HepG2 (cell line): Measurements from ENCODE around the gene ERMARD. TPM values are rescaled to one million over a fixed set of nuclear protein-coding genes. Genes with fewer than 3 reads are reported as not detected.

Experiments used
- ATAC-seq: fragments of 200-7000 bp; cut with Tn5 transposase; 3 replicates; pipeline ENCODE4 v1.9.1; 2020; ENCODE audit warnings: mild to moderate bottlenecking, moderate library complexity
- BruUV-seq: library from RNA; stranded (reverse); fragments of 400-500 nt; replicated peaks from 2 replicates; lab custom pipeline; 2021; lab: Mats Ljungman, UMichigan
- CTCF ChIA-PET: fragments of 300-600 bp; formaldehyde crosslinking; extraction: SDS; loops from one replicate; lab custom pipeline; 2021; ENCODE audit warnings: low total read pairs, inconsistent platforms, low intra/inter-chr PET ratio; lab: Yijun Ruan, JAX
- POLR2A ChIA-PET: fragments of 350-600 bp; sonication (Branson Sonifier 250); formaldehyde crosslinking; loops from one replicate; lab custom pipeline; 2020; ENCODE audit warnings: antibody characterized with exemption, inconsistent platforms; lab: Yijun Ruan, JAX
- DNase-seq: peaks from one replicate; pipeline ENCODE4 v3.0.0-alpha.2; 2015; ENCODE audit warnings: low spot score
- FAIRE-seq: peaks from 3 replicates; lab custom pipeline; 2011; peaks lifted over from hg19 to GRCh38; lab: Jason Lieb, UNC
- H2AFZ ChIP-seq: one replicate; pipeline ENCODE4 v1.6.1; 2011; ENCODE audit warnings: low read length, inconsistent platforms
- H3K27ac ChIP-seq: fragments of 300-600 bp; 3 replicates; pipeline ENCODE4 v1.8.0; 2011; ENCODE audit warnings: mixed run types, mild to moderate bottlenecking, mixed read lengths, low read length, inconsistent platforms; ENCODE audit not compliant: insufficient read depth; ENCODE audit errors: extremely low read length
- H3K27me3 ChIP-seq, 2 experiments: fragments of 200-600 bp in 1 of 2; 2 replicates in 1 of 2; 3 replicates in 1 of 2; pipeline versions ENCODE4 v1.6.0 to v1.8.0; 2011; ENCODE audit warnings: low read length in 2 of 2, mild to moderate bottlenecking in 2 of 2, moderate library complexity in 2 of 2, inconsistent platforms in 1 of 2; ENCODE audit not compliant: insufficient read depth in 2 of 2, control insufficient read depth in 1 of 2
- H3K36me3 ChIP-seq, 2 experiments: fragments of 200-600 bp in 1 of 2; replicated peaks in 1 of 2; 2 replicates in 1 of 2; 3 replicates in 1 of 2; pipeline versions ENCODE4 v1.5.1 to v1.8.0; 2011; ENCODE audit warnings: low read length in 2 of 2, inconsistent platforms in 1 of 2; ENCODE audit not compliant: insufficient read depth in 2 of 2, control insufficient read depth in 1 of 2
- H3K4me1 ChIP-seq: 2 replicates; pipeline ENCODE4 v1.5.1; 2012; ENCODE audit warnings: low read length, inconsistent platforms; ENCODE audit not compliant: insufficient read depth
- H3K4me2 ChIP-seq: 2 replicates; pipeline ENCODE4 v1.6.0; 2011; ENCODE audit warnings: low read depth, low read length, inconsistent platforms
- H3K4me3 ChIP-seq, 3 experiments: fragments of 200-600 bp in 1 of 3; sonication (generic), shearing (Covaris generic) in 1 of 3; replicated peaks in 1 of 3; 2 replicates each; pipeline ENCODE4 v1.5.1; 2011 to 2016; ENCODE audit warnings: low read length in 3 of 3, inconsistent platforms in 2 of 3, low read depth in 2 of 3, mild to moderate bottlenecking in 2 of 3, control low read depth in 1 of 3, mixed read lengths in 1 of 3; ENCODE audit not compliant: insufficient read depth in 1 of 3
- H3K79me2 ChIP-seq: one replicate; pipeline ENCODE4 v1.6.1; 2011; ENCODE audit warnings: low read length, inconsistent platforms; ENCODE audit not compliant: insufficient read depth
- H3K9ac ChIP-seq: 2 replicates; pipeline ENCODE4 v1.6.0; 2011; ENCODE audit warnings: mild to moderate bottlenecking, low read depth, low read length, inconsistent platforms; ENCODE audit not compliant: insufficient read depth
- H3K9me3 ChIP-seq: 2 replicates; pipeline ENCODE4 v1.5.1; 2012; ENCODE audit warnings: mild to moderate bottlenecking, low read length
- H4K20me1 ChIP-seq: 2 replicates; pipeline ENCODE4 v1.6.0; 2011; ENCODE audit warnings: inconsistent platforms, mild to moderate bottlenecking, low read length, moderate library complexity; ENCODE audit not compliant: insufficient read depth
- AGO1 ChIP-seq: fragments of 200-400 bp; formaldehyde crosslinking; IDR thresholded peaks from 2 replicates; pipeline ENCODE4 v1.6.1; 2017; ENCODE audit warnings: mild to moderate bottlenecking, low read depth, low read length, moderate library complexity; ENCODE audit not compliant: poor library complexity, severe bottlenecking
- AGO2 ChIP-seq: fragments of 200-400 bp; formaldehyde crosslinking; optimal IDR thresholded peaks from 2 replicates; pipeline ENCODE3; 2017; ENCODE audit warnings: mild to moderate bottlenecking, low read depth, low read length, moderate library complexity
- GFI1 ChIP-seq: sonication (generic); formaldehyde crosslinking; IDR thresholded peaks from 2 replicates; pipeline ENCODE4 v1.5.0; 2020; ENCODE audit warnings: missing genetic modification reagents, mild to moderate bottlenecking, borderline replicate concordance
- HNRNPL ChIP-seq: fragments of 200-400 bp; formaldehyde crosslinking; IDR thresholded peaks from 2 replicates; pipeline ENCODE4 v1.6.1; 2017; ENCODE audit warnings: mild to moderate bottlenecking, low read depth, low read length
- MTF2 ChIP-seq: sonication (generic); formaldehyde crosslinking; IDR thresholded peaks from 2 replicates; pipeline ENCODE4 v1.5.0; 2020; ENCODE audit warnings: missing genetic modification reagents, borderline replicate concordance
- RBFOX2 ChIP-seq: fragments of 200-400 bp; formaldehyde crosslinking; IDR thresholded peaks from 2 replicates; pipeline ENCODE4 v1.6.1; 2017; ENCODE audit warnings: low read depth, mild to moderate bottlenecking, low read length
- RBM22 ChIP-seq: fragments of 200-400 bp; formaldehyde crosslinking; optimal IDR thresholded peaks from 2 replicates; pipeline ENCODE3; 2017; ENCODE audit warnings: mild to moderate bottlenecking, low read length, moderate library complexity
- SRF ChIP-seq: IDR thresholded peaks from 2 replicates; pipeline ENCODE4 v1.6.1; 2011; ENCODE audit warnings: mild to moderate bottlenecking, low read depth, low read length, moderate library complexity
- THYN1 ChIP-seq: sonication (generic); formaldehyde crosslinking; IDR thresholded peaks from 2 replicates; pipeline ENCODE4 v1.8.1; 2023; ENCODE audit warnings: low read depth, mild to moderate bottlenecking, moderate library complexity, missing genetic modification reagents, borderline replicate concordance
- ZNF383 ChIP-seq: sonication (generic); formaldehyde crosslinking; IDR thresholded peaks from 2 replicates; pipeline ENCODE4 v1.4.0; 2020; ENCODE audit warnings: missing genetic modification reagents, mild to moderate bottlenecking, borderline replicate concordance
- WGBS: methylation state at CpG from one replicate; pipeline ENCODE4 v1.1.6; 2017; ENCODE audit warnings: low lambda C conversion rate; 5-methylcytosine and 5-hydroxymethylcytosine counted together
- in situ Hi-C: cut with HindIII; loops from 2 replicates; pipeline ENCODE4 v1.10.0; 2017; ENCODE audit warnings: low pct_unique_long_range_greater_than_20kb; ENCODE audit not compliant: extremely low pct_ligation_motif_present
- intact Hi-C: fragments of 100-400 bp; cut with micrococcal nuclease; formaldehyde crosslinking; loops from one replicate; pipeline ENCODE4 v1.10.0; 2022; ENCODE audit not compliant: unreplicated experiment
- polyA plus RNA-seq, 8 experiments: library from polyadenylated mRNA; depleted of rRNA in 3 of 8; stranded (reverse) in 7 of 8; unstranded in 1 of 8; fragments of >200 nt; fragmentation: Illumina TruSeq in 4 of 8; extraction: Trizol in 4 of 8; gene quantifications; 2 replicates each; pipeline versions ENCODE4 v1.2.1 to v1.2.3, GENCODE V29; 2011 to 2016; ENCODE audit warnings: low read depth in 4 of 8, missing spikeins in 1 of 8, mixed read lengths in 1 of 8; ENCODE audit not compliant: insufficient read depth in 1 of 8
- total RNA-seq, 5 experiments: library from RNA; depleted of rRNA; stranded (reverse); fragments of >200 nt; fragmentation: Illumina TruSeq; extraction: Trizol; gene quantifications; 2 replicates each; pipeline ENCODE4 v1.2.3, GENCODE V29; 2016; ENCODE audit warnings: low read depth in 1 of 5
- TF ChIP-seq, protein P1 (sequence below): sonication (generic); formaldehyde crosslinking; IDR thresholded peaks from 2 replicates; pipeline ENCODE4 v1.4.0; 2020; ENCODE audit warnings: mild to moderate bottlenecking, low read depth, missing genetic modification reagents

Gene ERMARD
- total and polyA plus RNA-seq, 2 of the 13 experiments (the other 11 are each of a cell fraction or from before 2014, with no cell fraction given), result 8.8 to 10.7 TPM

DNA sequence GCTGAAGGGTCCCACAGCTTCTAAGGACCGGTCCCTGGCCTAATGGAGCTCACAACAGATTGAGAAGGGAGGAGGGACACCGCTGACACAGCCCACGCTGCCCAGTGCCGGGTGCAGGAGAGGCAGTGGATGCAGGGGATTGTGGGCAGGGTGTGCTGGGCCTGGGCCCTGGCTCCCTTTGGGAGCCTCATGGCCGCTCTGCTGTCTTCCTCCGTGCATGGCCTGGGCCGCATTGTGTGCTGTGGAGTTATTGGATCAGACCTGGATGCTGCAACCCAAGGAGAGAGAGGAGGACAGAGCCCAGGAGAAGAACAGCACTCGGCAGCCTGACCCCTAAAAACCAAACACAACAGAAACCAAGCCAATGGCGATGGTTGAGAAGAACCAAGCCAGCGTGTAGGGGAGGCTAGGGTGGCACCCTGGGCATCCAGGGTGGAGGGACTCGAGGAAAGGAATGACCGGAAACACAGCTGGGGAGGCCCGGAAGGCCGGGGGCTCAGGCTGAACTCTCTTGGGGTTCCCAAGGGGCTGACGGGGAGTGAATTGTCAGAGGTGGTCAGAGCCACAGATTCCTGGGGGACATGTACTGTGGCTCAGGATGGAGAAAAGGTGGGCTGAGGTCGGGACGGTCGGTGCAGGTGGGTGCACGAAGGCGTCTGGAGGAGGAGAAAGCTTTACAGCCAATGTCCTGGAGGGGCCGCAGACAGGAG lies 41.0 kb downstream of the ERMARD start:
- no peaks in the 10 kb centered on the region for H3K36me3 ChIP-seq
- TF ChIP-seq AGO1, result peak; percentile 76
- TF ChIP-seq THYN1, result no peak
- TF ChIP-seq AGO2, result peak; percentile 72
- TF ChIP-seq, protein P1, sequence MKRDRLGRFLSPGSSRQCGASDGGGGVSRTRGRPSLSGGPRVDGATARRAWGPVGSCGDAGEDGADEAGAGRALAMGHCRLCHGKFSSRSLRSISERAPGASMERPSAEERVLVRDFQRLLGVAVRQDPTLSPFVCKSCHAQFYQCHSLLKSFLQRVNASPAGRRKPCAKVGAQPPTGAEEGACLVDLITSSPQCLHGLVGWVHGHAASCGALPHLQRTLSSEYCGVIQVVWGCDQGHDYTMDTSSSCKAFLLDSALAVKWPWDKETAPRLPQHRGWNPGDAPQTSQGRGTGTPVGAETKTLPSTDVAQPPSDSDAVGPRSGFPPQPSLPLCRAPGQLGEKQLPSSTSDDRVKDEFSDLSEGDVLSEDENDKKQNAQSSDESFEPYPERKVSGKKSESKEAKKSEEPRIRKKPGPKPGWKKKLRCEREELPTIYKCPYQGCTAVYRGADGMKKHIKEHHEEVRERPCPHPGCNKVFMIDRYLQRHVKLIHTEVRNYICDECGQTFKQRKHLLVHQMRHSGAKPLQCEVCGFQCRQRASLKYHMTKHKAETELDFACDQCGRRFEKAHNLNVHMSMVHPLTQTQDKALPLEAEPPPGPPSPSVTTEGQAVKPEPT, result no peak
- H3K27me3 ChIP-seq, result no peaks in the 10 kb centered on the region
- in situ Hi-C loops (loop anchor here (5.0 kb wide), 1 partner anchor 90 kb away; no protein-coding TSS in a partner anchor), intact Hi-C loops (no loop called here)
- peaks cover 73% of the 10 kb centered on the region for H3K4me1 ChIP-seq
- FAIRE-seq (no peak), DNase-seq (no peak), ATAC-seq (no peak)
- ChIA-PET POLR2A (interaction anchor here (2.9 kb wide), 1 partner anchor 67 kb away, joined by 8 read pairs; no protein-coding TSS in a partner anchor), CTCF (no interaction called here)
- H3K4me2 ChIP-seq, result no peak overlapping the region
- 93% methylated on average over 20 of the region's 21 CpGs for WGBS
- H2AFZ ChIP-seq, result no peak overlapping the region
- no peak overlapping the region for H3K4me3 ChIP-seq
- H3K79me2 ChIP-seq, result peaks cover 24% of the 10 kb centered on the region
- no peak overlapping the region for H3K27ac ChIP-seq
- H3K9ac ChIP-seq, result no peak overlapping the region
- no peaks in the 10 kb centered on the region for H4K20me1 ChIP-seq
- no TSS peak for BruUV-seq
- H3K9me3 ChIP-seq, result no peaks in the 10 kb centered on the region

DNA sequence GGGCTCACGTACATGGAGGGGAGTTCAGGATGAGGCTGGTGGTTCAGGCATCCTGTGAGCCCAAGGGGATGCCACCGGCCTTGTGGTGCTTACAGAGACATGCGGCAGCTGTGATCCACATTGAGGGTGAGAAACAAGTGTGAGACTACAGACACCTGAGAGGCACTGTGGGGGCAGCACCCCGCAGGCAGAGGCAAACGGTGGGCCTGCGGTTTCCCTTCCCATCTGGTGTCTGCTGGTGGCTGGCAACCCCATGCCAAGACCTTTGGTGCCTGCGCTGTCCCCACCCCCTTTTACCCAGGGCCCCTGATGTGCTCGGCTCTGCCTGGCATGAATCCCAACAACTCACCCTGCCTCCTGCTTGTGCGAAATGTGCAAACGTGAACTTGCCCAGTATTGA lies 42.0 kb downstream of the ERMARD start:
- 94% methylated on average over 10 of the region's 10 CpGs for WGBS
- Histone ChIP-seq H3K4me1 (peaks cover 81% of the 10 kb centered on the region), H3K9ac (no peak overlapping the region), H3K27me3 (no peaks in the 10 kb centered on the region), H3K79me2 (peaks cover 28% of the 10 kb centered on the region), H3K4me2 (no peak overlapping the region), H3K27ac (no peak overlapping the region), H2AFZ (no peak overlapping the region), H3K36me3 (no peaks in the 10 kb centered on the region), H4K20me1 (no peaks in the 10 kb centered on the region), H3K4me3 (no peak overlapping the region), H3K9me3 (no peaks in the 10 kb centered on the region)
- intact Hi-C loops (no loop called here), in situ Hi-C loops (loop anchor here (5.0 kb wide), 1 partner anchor 89 kb away; no protein-coding TSS in a partner anchor)
- ATAC-seq (no peak), FAIRE-seq (no peak), DNase-seq (no peak)
- TF ChIP-seq GFI1 (CRISPR knock-in tag), result peak; percentile 46; the same call in 1 of the 2 replicates
- TF ChIP-seq RBFOX2, result peak; percentile 57; the same call in 1 of the 2 replicates
- TF ChIP-seq ZNF383 (CRISPR knock-in tag), result no peak
- TF ChIP-seq SRF, result no peak
- peak; percentile 66 for TF ChIP-seq AGO2
- TF ChIP-seq MTF2 (CRISPR knock-in tag), result no peak
- TF ChIP-seq RBM22, result peak; percentile 58
- 0 out of 2 replicates have a peak, but pooled peaks have one; percentile 16 for TF ChIP-seq HNRNPL
- POLR2A ChIA-PET, result interaction anchor here (2.9 kb wide), 1 partner anchor 68 kb away, joined by 8 read pairs; no protein-coding TSS in a partner anchor
- BruUV-seq, result no TSS peak
- CTCF ChIA-PET, result no interaction called here
